KBM-7 (cell line): ENCODE results near the gene GRSF1.
"Not testable (repeated sequence)": the region's sequence is repeated elsewhere in the genome, so short reads cannot be mapped to it uniquely, and the experiment has no call there.

Experiments used
- DNase-seq: peaks from one replicate; pipeline ENCODE4 v3.0.0-alpha.2; 2015
- in situ Hi-C: fragments of 300-500 bp; cut with MboI; formaldehyde crosslinking; loops from 2 replicates; pipeline ENCODE4 v1.14.3; 2020; ENCODE audit warnings: low sequenced_read_pairs, low pct_unique_long_range_greater_than_20kb, mixed read lengths

The GRSF1 gene

DNA sequence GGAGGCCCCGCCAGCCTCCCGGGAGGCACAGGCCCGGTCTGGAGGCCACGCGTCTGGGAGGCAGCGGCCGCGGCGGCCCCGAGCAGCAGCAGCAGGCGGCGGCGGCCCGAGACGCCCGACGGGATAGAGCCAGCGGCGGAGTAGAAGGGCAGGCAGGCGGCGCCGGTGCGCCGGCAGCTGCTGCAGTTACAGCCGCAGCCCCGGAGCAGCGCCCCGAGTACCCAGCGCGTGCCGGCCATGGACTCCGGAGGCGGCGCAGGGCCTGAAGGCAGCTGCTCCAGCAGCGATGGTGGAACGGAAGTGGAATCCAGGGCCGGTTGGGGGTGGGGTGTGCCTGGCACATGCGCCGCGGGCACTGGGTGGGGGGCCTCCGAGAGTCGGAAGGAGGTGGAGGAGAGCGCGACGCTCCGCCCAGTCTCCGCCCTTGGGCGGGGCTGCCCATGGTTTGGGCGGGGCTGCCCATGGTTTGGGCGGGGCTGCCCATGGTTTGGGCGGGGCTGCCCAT lies at the start of gene GRSF1:
GRSF1 (minus strand) TSS at position 302 of the 505 bp plus-strand sequence; CDS start at position 239, 63 bp downstream.
- in situ Hi-C loops = no loop called here
- peak; percentile 81 for DNase-seq

DNA sequence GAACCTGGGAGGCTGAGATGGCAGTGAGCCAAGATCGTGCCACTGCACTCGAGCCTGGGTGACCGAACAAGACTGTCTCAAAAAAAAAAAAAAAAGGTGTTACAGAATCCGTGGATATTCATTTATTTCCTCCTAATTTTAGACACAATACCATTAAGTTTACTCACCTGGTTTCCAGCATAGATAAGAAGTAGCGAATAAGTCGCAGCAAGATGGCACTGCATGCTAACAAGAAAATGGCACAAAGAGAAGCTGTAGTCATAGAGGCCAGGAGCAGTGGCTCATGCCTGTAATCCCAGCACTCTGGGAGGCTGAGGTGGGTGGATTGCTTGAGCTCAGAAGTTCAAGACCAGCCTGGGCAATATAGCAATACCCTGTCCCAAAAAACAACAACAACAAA lies 45.5 kb upstream of the GRSF1 start:
- no peak for DNase-seq
- in situ Hi-C loops = no loop called here

DNA sequence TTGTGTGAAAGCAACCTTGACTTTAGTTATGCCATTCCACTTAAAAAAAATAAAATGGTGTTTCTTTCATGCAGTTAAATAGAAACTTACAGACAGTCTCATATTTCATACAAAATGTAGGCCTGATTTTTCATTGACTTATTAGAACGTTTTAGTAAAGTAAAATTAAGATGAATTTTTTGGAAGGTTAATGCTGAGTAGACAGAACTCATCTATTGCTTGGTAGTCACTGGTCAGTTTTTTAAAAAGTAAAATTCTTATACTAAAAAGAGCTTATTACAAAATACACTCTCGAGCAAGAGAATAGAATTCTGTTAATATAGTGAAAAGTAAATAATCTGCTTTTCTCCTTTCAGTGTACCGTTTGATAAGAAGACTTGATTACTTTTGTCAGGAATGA lies 41.0 kb upstream of the GRSF1 start:
- DNase-seq = no peak
- in situ Hi-C loops = no loop called here

DNA sequence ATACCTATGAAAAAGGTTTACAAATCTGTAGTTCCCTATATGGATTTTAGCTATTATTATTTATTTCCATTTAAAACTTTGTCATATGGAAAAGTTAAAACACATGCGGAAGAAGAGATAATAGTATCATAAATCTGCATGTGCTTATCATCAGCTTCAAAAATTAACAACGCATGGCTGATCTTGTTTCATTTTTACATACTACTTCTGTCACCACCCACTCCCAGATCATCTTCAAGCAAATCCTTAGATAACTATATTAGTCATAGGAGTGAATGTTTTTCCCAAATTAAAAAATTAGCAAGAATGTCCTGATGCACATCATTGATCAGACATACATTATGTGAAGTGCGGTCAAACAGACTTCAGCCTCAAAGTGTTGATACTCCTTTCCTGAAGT lies 37.9 kb upstream of the GRSF1 start:
- in situ Hi-C loops = no loop called here
- no peak for DNase-seq

DNA sequence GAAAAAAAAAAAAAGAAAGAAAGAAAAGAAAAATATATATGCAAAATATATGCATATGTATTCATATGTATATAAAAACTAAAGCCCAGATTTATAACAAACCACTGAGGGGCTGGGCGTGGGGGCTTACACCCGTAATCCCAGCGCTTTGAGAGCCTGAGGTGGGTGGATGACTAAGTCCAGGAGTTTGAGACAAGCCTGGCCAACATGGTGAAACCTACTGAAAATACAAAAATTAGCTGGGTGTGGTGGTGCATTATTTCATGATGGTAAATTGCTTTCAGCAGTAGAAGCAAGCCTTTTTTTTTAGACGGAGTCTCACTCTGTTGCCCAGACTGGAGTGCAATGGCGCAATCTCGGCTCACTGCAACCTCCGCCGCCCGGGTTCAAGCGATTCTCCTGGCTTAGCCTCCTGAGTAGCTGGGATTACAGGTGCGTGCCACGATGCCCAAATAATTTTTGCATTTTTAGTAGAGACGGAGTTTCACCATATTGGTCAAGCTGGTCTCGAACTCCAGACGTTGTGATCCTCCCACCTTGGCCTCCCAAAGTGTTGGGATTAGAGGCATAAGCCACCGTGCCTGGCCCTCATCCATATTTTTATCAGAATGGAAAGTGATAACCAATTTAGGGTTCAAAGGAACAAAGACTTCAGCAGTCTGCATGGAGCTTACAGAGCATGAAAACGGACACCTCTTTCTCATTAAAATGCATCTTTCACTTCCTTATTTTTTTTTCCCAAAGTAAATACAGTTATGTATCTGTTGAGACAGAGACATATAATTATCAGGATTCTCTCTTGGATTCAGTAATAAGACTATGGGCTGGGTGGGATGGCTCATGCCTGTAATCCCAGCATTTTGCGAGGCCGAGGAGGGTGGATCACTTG lies 34.8 kb upstream of the GRSF1 start:
- no peak for DNase-seq
- in situ Hi-C loops = no loop called here

- DNase-seq = peak; percentile 27
- in situ Hi-C loops = no loop called here
Measured at GRCh38 chr4:70873216-70873615, 33.5 kb upstream of the GRSF1 start.

GRCh38 chr4:70868778-70869177 lies 29.1 kb upstream of the GRSF1 start:
- no peak for DNase-seq
- in situ Hi-C loops = no loop called here

DNA sequence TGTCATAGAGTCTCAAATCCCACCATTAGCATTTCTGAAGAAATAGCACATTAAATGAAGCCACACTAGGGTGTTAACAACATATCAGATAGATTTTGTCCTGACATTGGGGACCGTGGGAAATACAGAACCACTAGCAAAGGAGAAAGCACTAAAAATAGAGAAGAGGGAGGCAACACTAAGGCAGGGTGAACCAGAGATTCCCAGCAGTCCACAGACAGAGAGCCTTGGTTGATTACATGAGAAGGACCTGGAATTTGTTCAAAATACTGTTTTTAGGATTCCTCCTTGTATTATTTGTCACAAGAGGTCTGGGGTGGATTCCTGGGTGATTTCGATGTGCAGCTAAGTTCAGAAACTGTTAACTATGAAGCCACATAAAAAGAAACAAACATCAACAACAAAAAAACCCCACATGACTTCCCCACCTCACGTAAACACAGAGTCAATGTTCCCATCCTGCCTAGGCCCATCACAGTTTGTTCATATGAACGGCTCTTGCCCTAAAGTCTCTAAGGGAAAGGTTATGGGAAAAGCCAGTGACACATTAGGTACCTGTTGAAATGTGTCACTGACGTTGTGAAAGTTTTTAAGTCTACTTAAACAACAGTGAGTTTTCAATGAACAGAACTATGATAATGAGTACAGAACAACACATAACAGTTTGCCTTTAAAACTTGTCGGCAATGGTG lies 23.6 kb upstream of the GRSF1 start:
- DNase-seq = no peak
- in situ Hi-C loops = no loop called here

GRCh38 chr4:70859066-70859465 lies 19.4 kb upstream of the GRSF1 start:
- no peak for DNase-seq
- in situ Hi-C loops = no loop called here

- no peak for DNase-seq
- in situ Hi-C loops = no loop called here
Measured at GRCh38 chr4:70858454-70858853, 18.8 kb upstream of the GRSF1 start.

- in situ Hi-C loops = no loop called here
- DNase-seq = no peak
Measured at GRCh38 chr4:70855464-70855863, 15.8 kb upstream of the GRSF1 start.

DNA sequence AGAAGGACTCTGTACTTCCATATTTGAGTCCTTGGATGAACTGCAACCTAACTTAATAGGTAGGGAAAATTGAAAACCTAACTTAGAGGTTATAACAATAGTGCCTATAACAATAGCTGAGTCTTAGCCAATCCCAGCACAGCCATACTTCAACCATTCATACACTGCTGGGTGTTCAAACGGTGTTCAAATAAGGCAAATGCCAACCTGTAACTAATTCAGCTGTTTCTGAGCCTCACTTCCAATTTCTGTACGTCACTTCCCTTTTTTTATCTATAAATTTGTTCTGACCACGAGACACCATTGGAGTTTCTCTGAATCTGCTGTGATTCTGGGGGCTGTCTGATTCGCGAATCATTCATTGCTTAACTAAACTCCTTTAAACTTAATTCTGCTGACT lies 9.6 kb upstream of the GRSF1 start:
- in situ Hi-C loops = no loop called here
- peak; percentile 52 for DNase-seq

- in situ Hi-C loops = no loop called here
- DNase-seq = no peak
Measured at GRCh38 chr4:70844180-70844579, 4.5 kb upstream of the GRSF1 start.

DNA sequence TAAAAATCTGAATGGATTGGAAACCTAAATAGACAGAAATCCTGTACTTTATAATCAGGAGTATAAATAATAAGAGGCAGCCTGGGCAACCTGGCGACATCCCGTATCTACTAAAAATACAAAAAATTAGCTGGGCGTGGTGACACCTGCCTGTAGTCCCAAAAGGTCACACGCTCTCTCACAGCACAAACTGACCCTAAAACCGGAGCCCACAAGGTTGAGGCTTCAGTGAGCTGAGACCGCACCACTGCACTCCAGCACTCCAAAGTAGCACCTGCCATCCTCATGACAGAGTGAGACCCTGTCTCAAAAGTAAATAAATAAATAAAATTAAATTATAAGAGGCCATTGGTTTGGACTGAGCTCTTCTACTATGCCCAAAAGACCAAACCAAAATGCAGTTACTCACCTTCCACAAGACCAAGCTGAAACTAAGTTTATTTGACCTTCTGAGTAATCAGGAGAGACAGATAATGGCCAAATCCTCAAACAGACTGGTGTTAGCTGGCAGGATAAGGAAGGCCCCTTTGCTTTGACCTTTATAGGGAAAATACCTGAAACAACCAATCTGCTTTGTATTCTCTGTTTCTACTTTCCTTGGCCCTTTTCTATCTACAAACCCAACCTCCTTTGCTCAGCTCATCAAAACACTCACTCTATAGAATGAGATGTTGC lies 3.2 kb upstream of the GRSF1 start:
- DNase-seq = no peak
- in situ Hi-C loops = no loop called here

GRCh38 chr4:70841951-70842350 lies 2.3 kb upstream of the GRSF1 start:
- in situ Hi-C loops = no loop called here
- DNase-seq = no peak

GRCh38 chr4:70841211-70841610 lies 1.5 kb upstream of the GRSF1 start:
- in situ Hi-C loops = no loop called here
- no peak for DNase-seq

DNA sequence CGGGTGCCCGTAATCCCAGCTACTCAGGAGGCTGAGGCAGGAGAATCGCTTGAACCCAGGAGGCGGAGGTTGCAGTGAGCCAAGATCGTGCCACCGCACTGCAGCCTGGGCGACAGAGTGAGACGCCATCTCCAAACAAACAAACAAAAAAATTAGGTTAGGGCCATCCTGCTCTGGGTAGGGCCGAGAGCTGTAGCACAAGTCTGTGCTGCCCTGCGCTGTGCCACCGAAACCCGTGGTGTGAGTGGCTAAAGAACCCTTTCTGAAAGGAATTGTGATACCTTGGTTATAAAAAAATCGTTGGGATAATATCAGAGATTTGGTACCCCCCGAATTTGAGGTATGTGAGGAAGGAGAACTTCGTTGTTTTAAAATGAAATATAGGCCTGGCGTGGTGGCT lies 941 bp upstream of the GRSF1 start:
- DNase-seq, in situ Hi-C loops: not testable (repeated sequence)

- in situ Hi-C loops = not testable (repeated sequence)
Measured at GRCh38 chr4:70840137-70840536, 447 bp upstream of the GRSF1 start.

GRCh38 chr4:70838666-70839588 lies 763 bp downstream of the GRSF1 start:
- DNase-seq = peak; percentile 75
- in situ Hi-C loops = no loop called here

More at GRCh38 chr4:70840137-70840536, 447 bp upstream of the GRSF1 start:
- DNase-seq = peak; percentile 36
